ENCODE measurements around the gene GRHPR.

DNA sequence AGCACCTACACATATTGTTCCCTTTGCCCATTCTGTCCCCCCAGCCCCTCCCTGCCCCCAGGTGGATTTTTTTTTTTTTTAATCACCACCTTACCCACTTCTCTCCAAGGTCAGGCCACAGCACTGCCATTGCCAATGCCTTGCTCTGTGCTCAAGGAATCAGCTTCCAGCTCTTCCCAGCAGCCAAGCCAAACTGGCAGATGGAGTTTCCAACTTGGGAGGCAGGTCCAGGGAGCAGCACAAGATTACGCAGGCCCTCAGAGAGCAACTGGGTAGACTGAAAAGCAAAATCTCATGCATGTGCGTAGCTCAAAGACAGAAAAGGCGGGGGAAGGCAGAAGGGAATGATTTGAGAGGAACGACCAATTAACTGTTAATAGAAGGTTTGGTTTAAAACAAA lies 15.1 kb downstream of the GRHPR start:
- TF ChIP-seq POLR2A (IDR thresholded peaks at IDR 0.05; ENCODE audit: low read depth, low read length) (no peak), CTCF (conservative IDR thresholded peaks at IDR 0.05; ENCODE audit: low read depth, low read length) (no peak), RFX5 (IDR thresholded peaks at IDR 0.05; ENCODE audit: low read depth, low read length) (no peak), RCOR1 (IDR thresholded peaks at IDR 0.05; ENCODE audit: insufficient replicate concordance, low read length) (no peak), CHD1 (IDR thresholded peaks at IDR 0.05; ENCODE audit: low read depth, low read length) (no peak)
